HG03159 (cell line): ENCODE results near the gene FAM184B.

ENCODE experiments used
- ATAC-seq: cut with Tn5 transposase; IDR thresholded peaks from one replicate; pipeline ENCODE4 v1.9.1; 2021; ENCODE audit warnings: mild to moderate bottlenecking, moderate library complexity; ENCODE audit not compliant: unreplicated experiment

FAM184B gene

DNA sequence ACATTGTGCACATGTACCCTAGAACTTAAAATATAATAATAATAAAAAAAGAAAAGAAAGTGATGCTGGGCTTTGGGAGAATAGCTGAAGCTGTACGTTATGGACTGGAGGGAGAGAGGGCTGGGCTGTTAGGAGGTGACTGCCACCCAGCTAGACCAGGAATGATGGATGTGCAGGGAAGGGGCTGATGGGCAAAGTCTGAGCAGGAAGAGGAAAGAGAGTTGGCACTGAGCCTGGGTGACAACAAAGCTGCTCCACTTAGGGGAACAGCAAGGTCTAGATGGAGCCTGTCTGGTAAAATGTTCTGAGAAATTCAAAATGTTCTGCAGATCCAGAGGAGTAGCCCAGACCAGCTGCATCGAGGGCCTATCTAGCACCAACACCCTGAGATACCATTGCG, 134.7 kb downstream of the FAM184B start:
- no peak for ATAC-seq

DNA sequence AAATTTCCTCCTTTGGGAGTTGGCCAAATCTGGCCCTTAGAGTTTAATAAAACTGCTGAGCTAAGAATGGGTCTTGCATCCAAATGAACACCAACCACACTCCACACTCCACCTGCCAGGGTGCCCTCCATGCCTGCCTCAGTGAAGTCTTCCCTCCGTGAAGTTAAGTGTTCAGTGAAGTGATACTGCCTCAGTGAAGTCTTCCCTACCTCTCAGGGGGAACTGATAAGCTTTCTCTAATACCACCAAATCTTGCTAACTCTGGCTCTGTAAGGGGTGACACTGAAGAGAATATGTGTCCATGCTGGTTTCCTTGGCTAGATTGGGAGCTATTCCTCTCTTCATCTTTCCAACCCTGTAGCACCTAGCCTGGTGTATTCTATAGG, 139.0 kb downstream of the FAM184B start:
- ATAC-seq = no peak

DNA sequence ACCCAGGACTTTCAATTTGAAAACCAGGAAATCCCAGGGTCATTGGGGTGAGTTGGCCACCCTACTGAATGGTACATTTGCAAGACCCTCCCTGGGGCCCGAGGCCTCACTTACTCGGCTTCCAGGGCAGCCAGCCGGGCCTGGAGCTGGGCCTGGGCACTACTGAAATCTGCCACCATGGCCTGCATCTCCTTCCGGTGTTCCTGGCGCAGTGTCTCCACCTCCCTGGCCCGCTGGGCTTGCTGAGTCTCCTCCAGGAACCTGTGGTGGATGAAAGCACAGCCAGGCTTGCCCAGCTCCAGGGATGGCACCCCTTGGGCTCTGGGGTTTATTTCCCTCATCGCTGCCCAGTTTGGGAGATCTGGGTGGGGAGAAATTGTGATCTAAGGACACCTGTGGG, 142.3 kb downstream of the FAM184B start:
- ATAC-seq = no peak

DNA sequence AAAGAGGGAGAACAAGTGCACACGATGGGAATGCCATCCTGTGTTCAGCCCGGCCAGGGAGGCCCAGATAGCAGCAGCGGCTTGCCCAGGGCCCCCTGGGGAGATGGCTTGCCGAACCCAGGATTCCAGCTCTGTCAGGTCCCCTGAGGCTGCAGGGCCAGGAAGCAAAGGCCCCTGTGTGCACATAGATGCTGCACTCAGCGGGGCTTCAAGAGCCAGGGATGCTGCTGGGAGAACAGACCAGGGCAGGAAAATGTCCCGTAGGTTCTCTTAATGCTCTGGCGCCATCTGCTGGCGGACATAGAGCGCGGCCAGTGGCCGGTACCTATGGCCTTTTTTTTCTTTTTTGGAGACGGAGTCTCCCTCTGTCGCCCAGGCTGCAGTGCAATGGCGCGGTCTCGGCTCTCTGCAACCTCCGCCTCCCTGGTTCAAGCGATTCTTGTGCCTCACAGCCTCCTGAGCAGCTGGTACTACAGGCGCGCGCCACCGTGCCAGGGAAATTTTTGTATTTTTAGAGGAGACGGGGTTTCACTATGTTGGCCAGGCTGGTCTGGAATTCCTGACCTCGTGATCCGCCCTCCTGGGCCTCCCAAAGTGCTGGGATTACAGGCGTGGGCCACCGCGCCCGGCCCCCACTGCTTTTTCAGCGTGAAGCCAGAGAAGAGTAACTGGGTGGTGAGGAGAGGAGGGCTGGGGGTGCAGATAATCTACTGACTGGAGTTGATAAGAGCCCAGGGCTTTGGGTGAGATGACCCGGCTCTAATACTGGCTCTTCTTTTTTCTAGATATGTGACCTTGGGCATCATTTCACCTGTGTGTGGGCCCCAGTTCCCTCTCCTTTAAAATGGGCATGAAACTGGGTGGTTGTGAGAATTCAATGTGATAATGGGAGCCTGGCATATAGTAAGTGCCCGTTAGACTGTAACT, 144.5 kb downstream of the FAM184B start:
- peak; percentile 85 for ATAC-seq

GRCh38 chr4:17636341-17636695, 145.1 kb downstream of the FAM184B start:
- ATAC-seq = peak; percentile 5

DNA sequence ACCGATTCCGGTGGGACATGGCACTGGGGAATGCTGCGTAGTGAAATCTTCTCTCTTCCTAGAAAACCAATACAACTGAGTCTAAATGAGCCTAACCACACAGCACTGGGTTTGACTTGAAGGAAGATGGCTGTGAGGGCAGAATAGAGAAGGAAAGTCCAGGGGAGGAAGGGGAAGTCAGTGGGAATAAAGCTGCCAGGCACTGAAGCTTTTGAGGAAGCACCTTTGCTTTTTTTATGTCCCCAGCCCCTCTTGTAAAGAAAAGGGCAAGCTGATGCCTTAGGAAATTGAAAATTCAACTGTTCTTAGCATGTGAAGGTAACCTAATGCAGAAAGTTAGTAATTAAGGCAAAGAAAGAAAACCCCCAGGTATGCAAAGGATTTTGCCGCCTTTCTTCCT, 146.4 kb downstream of the FAM184B start:
- no peak for ATAC-seq

DNA sequence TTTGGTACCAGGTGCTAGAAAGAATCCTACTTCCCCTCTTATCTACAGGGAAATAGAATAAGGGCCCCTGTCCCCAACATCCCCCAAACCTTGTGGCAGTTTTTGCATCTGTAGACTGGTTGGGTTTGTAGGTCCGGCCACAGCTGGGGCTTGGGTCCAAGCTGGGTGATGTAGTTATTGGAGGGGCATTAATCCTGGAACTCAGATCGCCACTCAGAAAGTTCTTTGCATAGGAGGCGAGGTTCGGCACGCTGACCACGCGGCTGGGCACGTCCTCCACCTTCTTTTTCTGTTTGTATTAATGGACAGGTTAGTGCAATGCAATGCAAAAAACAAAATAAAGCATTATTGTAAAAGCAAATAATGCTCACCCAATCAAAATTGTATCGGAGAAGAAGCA, 147.8 kb downstream of the FAM184B start:
- ATAC-seq = no peak

DNA sequence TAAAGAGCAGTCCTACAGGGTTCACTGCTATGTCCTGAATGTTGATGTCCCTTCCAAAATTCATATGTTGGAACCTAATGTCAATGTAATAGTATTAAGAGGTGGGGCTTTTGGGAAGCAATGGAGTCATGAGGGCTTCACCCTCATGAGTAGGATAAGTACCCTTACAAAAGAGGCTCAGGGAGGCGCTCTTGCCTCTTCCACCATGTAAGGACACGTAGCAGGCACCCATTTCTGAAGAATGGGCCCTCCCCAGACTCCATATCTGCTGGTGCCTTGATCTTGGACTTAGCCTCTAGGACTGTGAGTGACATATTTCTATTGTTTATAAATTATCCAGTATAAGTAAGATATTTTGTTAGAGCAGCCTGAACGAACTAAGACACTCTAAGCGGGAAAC, 151.2 kb downstream of the FAM184B start:
- no peak for ATAC-seq

GRCh38 chr4:17624821-17625220, 156.6 kb downstream of the FAM184B start:
- no peak for ATAC-seq

DNA sequence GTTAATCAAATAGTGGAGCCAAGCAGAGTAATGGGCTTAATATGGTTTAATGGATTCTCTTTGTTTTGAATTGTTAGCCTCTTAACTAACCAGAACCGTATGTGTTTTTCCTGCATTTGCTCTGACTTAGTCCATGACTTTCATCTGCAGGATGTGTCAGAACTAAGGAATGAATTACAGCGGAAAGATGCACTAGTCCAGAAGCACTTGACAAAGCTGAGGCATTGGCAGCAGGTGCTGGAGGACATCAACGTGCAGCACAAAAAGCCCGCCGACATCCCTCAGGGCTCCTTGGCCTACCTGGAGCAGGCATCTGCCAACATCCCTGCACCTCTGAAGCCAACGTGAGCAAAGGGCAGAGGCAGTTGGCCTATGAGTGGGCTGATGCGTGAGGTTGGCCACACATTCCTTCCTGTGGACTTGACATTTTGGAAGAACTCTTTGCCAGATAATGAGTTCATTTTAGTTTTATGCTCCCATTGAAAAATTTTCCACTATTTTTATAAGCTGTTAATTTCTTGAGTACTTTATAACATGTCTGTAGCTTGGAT, 157.9 kb downstream of the FAM184B start:
- no peak for ATAC-seq

DNA sequence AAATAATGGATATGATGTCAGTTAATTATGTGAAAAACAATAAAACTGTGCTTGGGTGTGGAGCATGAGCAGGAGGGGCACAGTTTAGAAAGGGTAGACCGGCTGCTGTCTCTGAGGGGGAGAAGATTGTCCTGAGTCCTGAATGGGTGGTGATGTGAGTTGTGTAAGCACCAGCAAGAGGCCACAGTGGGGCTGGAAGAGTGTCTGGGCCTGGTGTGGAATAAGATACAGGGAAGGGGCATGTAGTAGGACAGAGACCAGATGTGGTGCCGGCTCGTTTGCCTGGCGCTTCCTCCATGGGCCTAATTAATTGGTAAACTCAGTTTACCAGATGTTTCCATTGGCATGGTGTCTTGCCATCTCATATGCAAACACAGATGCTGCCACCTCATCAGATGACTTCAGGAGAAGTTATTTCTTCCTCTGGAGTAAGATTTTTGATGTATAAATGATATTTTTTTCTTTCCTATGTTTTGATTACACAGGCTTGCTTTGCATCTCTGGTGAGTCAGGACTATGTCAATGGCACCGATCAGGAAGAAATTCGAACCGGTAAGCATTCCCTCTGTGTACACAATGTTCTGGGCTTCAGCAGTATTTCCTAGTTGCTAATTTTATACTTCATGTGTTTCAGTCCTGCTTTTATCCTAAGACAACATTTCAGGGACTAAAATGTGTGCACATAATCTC, 161.9 kb downstream of the FAM184B start:
- no peak for ATAC-seq

- ATAC-seq = no peak
These were observed 162.5 kb downstream of the FAM184B start for GRCh38 chr4:17618926-17619325.

DNA sequence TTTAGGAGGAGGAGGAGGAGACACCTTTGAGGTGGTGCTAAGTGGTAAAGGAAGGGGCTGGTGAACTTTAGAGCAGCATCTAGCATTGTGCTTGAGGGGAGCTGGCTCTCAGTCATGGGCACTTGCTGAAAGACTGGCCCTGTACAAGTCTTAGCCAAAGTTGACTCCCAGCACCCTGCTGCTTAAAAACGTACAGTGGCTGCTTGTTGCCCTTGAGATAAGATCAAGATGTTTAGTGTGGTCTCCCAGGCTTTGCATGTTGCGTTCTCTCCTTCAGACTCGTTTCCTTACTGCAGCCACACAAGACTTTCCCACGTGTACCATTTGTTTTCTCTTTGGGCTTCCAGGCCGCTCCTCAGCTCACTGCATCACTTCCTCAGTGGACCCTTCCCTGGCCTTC, 165.1 kb downstream of the FAM184B start:
- no peak for ATAC-seq

DNA sequence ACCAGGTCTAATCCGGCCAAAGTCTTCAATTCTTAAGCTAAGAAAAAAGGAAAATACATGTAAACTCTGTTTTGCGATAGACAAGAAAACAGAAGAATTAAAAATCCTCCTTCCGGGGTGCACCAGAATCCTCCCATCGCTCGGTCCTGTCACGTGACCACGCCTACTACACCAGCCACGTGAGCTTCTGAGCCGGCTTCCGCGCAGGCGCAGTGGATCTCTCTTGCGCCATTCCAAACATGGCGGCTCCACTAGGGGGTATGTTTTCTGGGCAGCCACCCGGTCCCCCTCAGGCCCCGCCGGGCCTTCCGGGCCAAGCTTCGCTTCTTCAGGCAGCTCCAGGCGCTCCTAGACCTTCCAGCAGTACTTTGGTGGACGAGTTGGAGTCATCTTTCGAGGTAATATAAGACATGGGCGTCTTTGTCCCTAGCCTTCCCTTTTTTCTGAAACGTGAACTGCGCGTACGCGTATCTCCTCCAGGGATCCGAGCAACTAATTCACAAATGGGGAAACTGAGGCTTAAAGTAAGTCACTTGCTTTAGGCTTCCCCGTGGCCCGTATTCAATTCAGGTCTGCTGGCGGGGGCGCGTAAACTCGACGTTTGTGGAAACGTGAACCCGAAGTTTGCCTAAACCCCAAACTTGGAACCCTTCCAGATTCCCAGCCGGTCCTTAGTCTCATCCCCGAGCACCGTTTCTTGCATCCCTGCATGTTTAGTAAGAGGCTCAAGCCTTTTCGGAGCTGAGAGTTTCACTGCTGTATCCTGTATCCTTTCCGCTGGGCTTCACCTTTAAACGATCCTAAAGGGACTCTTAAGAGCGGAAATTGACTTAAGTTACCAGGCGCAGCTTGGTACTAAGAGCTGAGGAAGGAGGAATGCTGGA, 166.8 kb downstream of the FAM184B start, which contains the start of gene MED28:
TSS of gene MED28 (plus strand) at position 226 of the 884 bp plus-strand sequence. CDS start at position 240, 14 bp downstream.
- peak; percentile 94 for ATAC-seq

- peak; percentile 56 for ATAC-seq
These were observed 167.5 kb downstream of the FAM184B start for GRCh38 chr4:17613761-17614415.

DNA sequence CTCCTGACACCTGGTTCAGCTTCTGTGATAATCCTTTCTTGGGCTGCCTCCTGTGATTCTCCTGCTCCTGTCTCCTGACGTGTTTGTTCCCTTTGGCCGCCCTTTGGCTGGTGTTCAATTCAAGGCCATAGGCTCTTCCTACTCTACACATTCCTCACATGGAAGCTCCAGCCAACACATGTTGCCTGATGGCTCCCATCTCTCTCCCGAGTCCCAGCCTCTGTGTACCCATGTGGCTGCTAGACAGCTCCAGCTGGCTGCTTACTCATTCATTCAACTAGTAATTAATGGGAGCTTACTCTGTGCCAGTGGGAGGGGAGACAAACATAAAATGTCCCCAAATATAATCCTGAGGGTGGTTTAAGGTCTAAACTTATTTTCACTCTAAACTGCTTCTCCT, 176.2 kb downstream of the FAM184B start:
- no peak for ATAC-seq

- no peak for ATAC-seq
These were observed 181.6 kb downstream of the FAM184B start for GRCh38 chr4:17599826-17600225.

- no peak for ATAC-seq
These were observed 183.9 kb downstream of the FAM184B start for GRCh38 chr4:17597517-17597916.

- ATAC-seq = peak; percentile 89
These were observed 185.9 kb downstream of the FAM184B start for GRCh38 chr4:17595471-17596005.

DNA sequence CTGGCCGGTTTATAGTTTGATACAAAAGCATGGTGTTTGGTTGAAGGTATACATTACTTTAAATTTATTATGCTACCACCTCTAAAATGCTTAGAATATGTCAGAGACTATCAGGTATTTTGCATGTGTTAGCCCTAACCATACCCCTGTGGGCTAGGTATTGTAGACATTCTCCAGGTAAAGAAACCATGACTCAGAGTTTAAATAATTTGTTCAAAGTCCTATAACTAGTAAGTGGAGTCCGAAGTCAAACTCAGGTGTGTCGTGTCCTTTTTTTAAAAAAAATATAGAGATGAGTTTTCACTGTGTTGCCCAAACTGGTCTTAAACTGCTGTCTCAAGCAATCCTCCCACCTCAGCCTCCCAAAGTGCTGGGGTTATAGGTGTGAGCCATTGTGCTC, 192.1 kb downstream of the FAM184B start:
- no peak for ATAC-seq
